GM18520 (cell line): ENCODE measurements around the gene KCNQ2.

Experiments
- ATAC-seq: cut with Tn5 transposase; IDR thresholded peaks from one replicate; pipeline ENCODE4 v1.9.1; 2021; ENCODE audit not compliant: unreplicated experiment

Gene KCNQ2

DNA sequence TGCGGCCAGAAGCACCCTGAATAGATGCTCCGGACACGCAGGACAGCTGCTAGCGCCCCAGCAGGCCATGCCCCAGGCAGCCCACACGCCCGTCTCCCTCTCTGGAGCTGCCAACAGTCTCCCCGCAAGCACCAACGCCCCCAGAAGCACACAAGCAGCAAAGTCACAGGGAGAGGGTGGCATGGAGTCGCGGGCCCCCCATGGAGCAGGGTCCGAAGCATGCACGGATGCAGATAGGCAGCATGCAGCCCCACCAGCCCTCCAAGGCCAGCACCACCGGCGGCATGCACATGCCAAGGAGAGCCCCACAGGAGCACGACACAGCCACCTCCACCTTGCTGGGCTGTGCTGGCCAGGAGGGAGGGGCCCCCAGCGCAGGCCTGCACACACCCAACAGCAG, 53.8 kb downstream of the KCNQ2 start:
- no peak for ATAC-seq

DNA sequence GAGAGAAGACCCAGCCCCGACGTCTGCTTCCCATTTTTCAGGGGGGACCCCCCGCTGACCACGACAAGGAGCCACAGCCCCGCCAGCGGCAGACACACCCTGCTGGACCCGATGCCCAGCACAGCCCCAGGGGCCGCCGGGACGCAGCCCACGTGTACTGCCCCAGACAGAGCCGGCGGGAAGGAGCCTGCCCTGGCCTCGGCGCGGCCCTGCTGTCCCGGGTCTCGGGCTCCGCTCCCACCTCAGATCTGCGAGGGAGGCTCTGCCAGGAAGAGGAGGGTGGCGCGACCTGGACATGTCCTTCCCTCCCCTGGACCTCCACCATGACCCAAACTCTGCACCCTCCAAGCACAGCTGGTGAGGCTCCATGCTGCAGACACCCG, 54.7 kb downstream of the KCNQ2 start:
- ATAC-seq, result no peak

DNA sequence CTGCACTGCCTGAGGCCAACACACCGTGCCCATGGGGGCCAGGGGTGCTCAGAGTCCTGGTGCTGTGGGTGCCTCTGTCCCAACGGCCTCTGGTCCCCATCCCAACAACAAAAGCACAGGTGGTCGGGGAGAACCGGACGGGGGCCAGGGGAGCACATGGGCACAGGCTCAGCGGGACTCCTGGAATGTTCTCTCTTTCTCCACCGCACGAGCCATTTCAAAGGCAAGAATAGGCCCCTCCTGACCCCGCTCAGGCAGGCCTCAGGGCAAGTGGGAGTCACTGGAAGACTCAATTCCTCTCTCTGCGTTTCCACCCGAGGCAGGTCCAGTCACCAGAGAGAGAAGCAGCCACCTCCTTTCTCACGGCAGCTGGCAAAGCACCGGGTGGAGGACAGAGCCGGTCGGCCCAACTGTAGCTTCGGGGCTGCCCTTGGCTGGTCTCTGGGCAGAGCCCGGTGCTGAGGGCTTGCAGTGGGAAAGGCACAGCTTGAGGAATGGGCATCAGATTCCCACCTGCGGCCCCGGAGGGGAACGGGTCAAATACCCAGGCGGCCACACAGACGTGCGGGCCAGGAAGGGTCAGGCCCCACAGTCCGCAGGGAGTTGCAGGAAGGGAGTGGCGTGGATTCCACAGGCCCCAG, 55.2 kb downstream of the KCNQ2 start:
- no peak for ATAC-seq

DNA sequence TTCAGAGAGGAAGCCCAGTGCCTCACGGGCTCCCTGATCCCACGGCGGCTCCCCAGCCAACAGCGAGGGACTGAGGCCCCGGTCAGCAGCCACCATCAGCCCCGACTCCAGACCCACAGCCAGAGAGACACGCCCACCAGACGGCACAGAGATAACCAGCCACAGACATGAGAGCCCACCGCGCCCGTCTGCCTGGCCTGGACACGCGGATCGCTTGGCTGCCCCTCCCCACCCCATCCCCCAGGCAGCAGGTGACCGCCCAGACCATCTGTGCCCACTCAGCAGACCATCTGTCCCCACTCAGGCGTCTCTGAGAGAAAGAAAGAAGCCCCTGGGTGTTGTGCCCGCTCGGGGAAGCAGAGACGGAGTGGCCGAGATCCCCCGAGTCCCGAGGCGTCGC, 55.8 kb downstream of the KCNQ2 start:
- no peak for ATAC-seq

DNA sequence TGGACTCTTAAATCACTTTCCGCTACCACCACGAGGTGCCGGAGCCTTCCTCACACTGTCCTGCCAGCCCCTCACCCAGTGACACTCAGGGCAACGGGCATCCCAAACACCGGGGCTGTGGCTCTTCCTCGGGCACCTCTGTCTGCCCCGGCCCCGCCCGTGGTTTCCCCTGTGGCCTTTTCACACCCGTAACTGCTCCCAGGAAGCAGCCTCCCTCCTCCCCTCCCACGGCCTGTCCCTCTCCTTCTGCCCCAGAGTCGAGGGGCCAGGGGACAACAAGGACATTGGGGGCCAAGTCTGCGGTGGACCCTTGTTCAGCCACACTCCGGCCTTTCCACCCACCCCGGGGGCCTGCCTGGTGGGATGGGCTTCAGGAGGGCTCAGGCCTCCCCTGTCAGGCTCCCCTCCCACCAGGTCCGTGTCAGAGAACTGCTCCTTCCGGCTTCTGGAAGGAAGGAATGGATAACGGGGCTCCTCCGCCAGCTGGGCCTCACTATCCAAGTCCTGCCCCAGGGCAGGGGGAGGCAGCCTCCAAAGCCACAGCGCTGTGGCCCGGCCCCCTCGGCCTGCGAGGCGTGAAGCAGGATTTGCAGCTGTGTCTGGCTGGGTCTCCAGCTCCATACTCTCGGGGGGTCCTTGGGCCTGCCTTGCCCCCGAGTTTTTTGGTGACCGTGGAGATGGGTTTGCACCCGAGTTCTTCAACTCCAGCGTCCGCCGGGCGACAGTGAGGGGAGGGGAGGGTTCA, 56.6 kb downstream of the KCNQ2 start:
- ATAC-seq, result no peak

DNA sequence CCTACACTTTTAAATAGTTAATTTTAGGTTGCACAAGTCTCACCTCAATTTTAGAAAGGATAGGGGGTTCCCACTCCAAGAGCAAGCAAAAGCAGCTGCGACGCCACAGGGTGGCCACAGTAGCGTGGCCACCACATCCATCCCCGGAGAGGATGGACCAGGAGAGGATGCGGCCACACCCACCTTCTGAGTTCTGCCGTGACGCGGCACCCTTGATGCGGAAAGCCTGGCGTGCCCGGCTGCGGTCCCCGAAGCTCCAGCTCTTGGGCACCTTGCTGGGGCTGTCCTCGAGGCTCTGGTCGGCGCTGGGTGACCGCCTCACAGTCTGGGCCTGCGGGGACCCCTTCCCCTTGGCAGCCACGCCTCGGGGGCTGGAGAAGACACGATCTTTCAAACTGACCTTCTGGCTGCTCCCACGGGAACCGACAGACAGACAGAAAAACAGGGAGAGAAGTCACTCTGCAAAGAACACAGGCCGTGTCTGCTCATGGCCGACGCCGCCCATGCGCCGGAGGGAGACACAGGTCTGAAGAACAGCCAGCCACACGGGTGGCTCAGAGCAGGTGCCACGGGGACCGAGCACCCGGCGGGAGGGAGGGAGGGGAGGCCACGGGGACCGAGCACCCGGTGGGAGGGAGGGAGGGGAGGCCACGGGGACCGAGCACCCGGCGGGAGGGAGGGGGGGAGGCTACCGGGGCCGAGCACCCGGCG, 57.6 kb downstream of the KCNQ2 start:
- ATAC-seq, result no peak

DNA sequence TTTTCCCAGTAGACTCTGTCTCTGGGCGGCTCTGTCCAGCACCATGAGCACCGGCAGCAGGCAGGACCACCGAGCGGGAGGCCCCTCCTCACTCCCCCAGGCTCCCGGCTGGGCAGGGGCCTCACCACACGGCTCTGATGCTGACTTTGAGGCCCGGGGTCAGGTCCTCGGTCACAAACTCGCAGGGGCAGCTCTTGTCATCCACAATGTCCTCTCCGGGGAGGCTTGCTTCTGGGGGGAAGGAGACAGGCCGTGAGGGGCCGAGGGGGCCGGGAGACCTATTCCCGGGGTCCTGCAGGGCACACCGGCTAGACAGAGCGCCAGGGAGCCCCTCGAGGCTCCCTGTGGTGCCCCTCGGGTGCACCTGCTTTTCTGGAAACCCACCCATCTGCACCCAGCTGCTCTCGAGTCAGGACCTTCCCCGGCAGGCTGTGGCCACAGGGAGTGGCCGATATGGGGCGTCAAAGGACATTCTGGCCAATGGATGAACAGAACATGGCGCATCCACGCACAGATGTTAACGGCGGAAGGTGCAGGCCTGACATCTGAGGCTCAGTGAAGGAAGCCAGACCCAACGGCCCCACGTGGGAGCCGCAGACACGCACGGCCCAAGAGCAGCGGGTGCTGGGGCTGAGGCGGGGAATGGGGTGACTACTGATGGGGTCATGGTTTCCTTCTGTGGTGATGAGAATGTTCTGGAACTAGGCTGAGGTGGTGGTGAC, 58.3 kb downstream of the KCNQ2 start:
- ATAC-seq, result no peak

DNA sequence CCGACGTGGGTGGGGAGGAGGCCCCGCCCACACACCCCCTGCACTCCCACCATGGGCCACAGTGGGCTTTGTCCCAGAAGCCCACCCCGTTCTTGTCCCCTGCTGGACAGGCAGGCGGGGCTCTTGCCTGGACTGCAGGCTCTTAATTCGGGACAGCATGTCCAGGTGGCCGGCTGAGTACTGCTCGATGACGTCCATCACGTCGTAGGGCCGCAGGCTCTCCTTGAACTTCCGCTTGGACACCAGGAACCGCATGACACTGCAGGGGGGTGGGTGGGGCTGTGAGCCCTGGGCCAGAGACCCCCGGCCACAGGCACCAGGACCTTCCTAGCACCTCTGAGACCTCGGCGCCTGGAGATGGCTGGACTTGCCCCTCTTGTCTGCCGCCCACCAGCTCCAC, 59.1 kb downstream of the KCNQ2 start:
- ATAC-seq, result no peak

DNA sequence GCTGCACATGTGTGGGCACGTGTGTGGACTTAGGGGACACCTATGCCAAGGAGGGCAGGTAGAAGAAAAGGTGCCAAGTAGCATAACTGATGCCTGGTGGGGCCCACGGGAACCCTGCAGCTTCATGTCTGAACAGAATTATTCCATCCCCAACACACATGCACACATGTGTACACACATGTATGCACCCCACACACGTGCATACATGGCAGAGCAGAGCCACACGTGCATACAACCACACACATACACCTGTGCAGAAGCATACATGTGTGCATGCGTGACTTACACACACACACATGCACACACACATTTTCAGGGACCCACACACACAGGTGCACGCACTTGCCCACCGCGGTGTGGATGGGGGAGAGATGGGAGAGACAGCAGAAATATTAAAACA, 59.6 kb downstream of the KCNQ2 start:
- ATAC-seq, result no peak

DNA sequence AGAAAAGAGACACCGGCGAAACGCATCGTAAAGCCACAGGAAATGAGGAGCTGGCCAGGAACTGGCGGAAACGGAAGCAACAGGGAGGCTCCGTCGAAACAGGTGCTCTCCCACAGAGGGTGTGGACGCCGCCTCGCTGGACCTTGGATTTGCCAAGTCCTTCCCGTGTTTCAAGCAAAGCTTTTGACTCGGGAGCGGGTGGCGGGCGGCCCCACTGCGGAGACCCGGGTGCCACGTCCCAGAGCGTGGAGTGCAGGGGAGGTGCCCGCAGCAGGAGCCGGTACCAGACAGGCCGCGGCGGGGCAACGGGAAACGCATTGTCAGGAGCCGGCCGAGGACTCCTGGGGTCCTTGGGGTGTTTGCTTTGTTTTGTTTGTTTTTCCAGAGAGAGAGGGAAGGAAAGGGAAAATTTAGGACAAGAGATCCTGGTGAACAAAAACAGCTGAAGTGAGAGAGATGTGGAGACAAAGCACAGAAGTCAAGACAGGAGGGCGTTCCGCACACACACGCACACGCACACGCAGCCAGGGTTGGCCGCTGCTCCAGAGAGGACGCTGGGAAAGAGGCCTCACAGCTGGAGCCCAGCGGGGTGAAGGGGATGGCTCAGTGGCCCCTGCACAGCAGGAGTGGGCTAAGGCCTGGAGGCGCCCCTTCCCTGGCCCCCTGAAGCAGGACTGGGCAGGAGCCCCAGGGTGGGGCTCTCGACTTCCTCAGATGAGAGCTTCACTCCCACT, 60.4 kb downstream of the KCNQ2 start:
- no peak for ATAC-seq

DNA sequence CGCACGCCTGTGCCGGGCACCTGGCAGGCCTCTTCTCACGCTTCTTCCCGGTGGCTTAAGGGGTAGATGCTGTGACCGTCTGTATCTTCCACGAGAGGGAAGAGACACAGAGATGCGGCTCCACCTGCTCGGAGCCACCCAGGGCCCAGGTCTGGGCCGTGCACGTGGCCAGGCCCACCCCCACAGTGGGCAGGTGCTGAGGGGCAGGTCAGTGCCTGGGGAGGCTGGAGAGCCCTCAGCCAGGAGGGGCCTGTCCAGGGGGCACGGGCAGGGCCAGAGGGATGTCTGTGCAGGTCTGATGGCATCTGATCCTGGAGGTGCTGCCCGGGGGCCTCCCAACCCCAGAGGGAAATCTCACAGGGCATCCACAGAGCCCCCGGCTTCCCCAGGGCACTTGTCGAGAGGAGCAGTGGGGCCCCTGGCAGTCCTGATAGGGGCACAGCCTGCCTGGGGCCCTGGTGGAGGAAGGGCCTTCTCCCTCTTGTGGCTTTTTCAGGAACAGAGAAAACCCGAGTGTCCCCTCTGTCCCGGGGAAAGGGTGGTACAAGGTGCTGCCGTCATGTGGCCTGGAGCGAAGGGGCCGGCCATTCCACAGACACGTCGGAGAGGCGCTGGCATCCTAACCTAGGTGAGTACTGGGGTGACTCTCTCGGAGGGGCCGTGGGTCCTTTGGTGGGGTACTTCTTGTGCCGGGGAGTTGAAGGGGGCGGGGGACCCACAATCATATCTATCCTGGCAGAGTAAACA, 61.1 kb downstream of the KCNQ2 start:
- ATAC-seq, result no peak

DNA sequence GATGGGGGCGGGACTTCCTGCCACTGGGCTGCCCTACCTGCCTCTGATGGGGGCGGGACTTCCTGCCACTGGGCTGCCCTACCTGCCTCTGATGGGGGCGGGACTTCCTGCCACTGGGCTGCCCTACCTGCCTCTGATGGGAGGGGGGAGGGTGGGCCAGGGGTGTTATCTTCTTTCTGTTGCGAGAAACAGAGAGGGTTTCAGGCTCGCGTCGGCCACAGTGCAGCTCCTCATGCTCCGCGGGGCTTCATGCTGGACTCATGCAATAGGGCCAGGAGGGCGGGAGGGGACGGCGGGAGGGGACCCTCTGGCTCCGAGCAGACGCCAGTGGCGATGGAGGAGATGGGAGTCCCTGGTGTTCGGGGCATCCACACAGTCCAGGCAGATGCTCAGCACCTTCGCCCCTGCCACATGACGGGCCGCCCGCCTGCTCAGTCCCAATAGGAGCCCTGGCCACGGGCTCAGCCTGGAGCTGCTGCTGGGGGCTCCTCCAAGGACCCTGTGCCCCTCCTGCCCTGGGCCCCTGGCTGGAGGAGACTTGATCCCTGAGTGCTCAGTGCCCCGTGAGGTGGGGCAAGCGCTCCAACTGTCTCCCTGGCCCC, 62.5 kb downstream of the KCNQ2 start:
- no peak for ATAC-seq

DNA sequence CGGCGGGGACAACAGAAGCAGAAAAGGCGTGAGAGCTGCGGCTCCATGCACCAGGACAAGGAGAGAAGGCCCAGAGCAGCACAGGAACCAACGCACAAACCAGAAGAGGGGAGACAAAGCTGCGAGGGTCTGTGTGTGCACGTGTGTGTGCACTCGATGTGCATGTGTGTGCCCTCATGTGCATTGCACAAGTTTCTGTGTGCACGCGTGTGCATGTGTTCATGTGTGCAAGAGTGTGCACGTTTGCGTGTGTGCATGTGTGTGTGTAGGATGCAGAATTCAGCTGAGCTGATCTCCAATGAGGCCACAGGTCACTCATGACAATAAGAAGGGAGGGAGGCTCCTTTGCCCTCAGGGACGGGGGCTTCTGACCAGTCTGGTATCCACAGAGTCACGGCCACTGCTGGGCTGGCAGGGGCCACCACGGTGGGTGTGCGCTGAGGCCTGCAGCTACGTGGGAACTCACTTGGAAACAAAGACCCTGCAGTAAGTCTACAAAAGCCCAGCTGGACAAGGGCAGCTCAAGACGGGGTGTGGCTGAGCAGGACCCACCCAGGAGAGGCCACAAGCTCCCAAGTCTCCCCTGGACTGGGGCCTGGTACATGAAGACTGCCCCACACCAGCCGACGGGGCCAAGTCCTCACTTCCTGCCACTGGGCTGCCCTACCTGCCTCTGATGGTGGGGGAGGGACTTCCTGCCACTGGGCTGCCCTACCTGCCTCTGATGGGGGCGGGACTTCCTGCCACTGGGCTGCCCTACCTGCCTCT, 63.2 kb downstream of the KCNQ2 start:
- ATAC-seq, result no peak

DNA sequence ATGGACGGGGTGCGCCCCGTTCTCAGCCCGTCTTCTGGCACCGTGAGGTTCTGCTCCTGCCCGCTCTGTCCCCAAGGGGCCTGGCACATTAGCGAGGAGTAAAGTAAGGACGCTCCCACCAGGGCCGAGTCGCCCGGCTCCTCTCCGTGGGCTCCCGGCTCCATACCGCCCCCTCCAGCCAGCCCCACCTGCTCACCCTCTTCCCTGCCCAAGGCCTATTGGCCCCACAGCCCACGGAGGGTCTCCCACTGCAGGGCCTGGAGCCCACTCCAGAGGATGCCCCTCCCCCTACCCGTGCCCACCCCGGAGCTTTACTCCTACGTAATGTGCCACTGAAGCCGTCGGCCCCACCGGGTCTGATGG, 63.8 kb downstream of the KCNQ2 start:
- no peak for ATAC-seq

DNA sequence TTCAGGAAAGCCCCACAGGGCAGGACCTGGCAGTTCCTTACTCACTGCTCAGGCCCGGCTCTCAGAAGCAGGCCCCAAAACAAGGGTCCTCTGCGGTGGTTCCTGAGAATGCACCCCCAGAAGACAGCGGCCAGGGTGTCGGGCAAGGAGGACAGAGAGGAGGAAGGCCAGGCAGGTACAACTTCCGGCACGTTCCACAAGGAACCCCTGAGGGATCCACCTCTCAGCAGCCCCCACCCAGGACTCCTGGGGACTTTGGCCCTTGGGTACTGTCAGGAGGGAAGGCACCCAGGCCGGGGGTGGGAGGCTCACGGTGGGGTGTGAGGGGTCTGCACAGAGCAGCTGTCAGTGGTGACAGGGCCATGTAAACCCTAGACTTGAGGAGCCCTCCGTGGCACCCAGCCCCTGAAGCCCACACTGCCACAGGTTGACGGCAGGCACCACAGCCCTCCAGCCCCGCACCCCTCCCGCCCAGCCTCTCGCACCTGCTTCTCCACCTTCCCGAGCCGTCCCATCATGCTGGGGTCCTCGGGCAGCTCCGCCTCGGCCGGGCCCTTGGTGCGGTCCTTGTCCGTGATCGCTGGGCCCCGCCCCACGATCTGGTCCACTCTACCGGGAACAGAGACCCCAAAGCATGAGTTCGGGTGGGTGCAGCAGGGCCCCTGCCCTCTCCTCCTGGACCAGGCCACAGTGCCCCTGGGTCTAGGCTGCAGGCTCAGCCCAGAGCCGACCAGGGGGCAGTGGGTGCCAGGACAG, 64.3 kb downstream of the KCNQ2 start:
- ATAC-seq, result no peak

DNA sequence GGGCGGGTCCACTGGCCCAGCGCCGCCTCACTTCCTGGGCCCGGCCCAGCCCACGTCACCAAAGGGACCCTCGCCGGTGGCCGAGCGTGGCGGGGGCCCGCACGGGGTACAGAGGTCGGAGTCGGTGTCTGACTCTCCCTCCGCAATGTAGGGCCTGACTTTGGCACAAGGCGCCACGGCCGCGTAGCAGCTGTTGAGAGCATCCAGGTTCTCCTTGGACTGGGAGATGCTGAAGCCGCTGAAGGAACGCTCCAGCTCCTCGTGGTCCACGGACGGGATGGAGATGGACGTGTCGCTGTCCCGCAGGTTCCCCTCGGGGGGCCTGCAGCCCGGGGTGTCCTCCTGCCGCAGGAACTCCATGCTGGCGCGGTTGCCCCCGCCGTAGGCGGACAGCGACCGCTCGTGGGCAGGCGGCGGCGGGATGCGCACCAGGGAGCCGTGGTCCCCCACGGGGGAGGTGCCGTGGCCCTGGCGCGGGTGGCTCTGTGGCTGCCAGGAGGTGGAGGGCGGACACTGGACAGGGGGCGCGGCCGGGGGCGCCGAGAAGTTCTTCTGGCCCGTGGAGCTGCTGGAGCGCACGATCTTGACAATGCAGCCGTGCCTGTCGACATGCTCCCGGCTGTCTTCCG, 65.7 kb downstream of the KCNQ2 start:
- no peak for ATAC-seq

DNA sequence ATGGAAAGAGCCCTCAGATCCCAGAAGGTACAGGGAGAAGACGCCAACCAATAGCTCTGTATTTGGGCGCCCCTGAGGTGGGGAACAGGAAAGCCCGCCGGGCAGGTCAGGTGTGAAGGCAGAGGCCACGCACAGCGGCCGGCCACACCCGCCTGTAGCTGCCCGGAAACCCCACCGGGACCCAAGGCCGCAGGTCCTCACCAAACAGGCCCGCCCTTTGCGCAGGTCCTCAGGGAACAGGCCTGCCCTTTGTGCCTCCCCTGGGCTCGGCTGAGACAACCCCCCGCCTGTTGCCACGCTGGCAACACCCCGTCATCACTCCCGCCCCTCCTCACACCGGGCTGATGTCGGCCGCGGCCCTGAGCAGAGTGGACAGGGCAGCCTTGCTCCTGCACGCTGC, 66.4 kb downstream of the KCNQ2 start:
- ATAC-seq, result no peak

DNA sequence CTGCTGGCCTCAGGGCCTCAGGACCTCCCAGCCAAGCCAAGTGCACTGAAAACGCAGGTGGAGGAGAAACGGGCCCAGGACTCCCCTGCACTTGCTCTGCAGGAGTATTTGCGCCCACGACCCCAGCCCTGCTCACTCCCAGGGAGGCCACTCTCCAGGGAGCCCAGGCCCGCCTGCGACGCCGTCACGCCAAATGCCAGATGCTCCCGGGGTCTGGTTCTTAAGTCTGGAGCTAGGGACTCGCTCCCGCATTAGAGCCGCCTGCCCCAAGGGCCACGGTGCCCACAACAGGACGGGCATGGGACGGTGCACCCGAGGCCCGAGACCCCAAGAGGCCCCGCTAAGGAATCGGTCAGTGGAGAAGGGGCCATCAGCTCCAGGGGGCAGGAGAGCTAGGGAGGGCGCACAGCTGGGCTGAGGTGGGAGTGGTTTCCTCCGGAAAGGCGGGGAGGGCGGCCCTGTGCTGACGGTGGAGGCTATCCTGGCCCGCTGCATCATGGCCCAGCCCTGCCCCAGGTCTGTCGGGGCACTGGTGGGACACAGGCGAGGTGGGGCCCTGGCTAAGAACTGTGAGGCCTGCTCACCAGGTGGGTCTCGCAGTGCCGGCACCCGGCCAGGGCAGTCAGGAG, 67.2 kb downstream of the KCNQ2 start:
- ATAC-seq, result no peak
